KBM-7 (cell line): ENCODE results near the gene PCGF3.
"Not testable (repeated sequence)": the region's sequence is repeated elsewhere in the genome, so short reads cannot be mapped to it uniquely, and the experiment has no call there.

Experiments
- DNase-seq: peaks from one replicate; pipeline ENCODE4 v3.0.0-alpha.2; 2015
- in situ Hi-C: fragments of 300-500 bp; cut with MboI; formaldehyde crosslinking; loops from 2 replicates; pipeline ENCODE4 v1.14.3; 2020; ENCODE audit warnings: low sequenced_read_pairs, low pct_unique_long_range_greater_than_20kb, mixed read lengths

PCGF3 gene

DNA sequence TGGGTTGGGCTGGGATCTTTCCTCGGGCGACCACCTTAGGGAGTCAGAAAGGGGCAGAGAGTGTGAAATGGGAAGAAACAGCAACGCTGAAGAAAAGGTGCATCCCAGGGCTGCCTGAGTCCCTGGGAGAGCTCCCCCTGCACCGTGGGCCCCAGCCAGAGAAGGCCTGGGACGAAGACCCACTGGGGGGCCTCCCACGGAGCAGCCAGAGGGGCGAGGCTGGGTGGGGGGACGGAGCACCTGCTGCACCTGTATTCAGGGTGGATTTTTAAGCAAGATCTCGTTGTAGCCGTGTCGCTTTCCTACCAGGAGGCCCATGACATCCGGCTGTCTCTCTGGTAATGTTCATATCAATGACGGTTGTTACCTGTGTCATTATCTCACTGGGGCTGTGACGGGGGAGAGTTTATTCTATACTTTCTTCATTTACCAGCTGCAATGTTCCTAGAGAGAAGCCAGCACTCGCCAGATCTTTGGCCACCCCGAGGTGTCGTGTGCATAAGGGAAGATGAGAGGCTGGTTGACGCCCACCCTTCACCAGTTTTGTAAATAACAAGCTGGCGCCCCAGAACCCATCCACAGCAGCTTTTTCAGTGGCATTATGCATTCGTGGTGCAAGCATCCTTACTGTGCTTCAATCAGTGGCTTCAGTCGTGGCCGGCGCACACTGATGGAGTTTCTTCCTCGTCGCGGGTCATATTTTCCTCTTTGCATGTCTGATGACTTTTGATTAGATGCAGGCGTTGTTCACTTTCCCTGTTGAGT is 5.6 kb upstream of the PCGF3 start:
- in situ Hi-C loops: no loop called here
- DNase-seq: no peak

- in situ Hi-C loops: no loop called here
- DNase-seq: no peak
These were observed 4.9 kb upstream of the PCGF3 start for GRCh38 chr4:700587-701264.

GRCh38 chr4:702618-703048 is 3.0 kb upstream of the PCGF3 start:
- in situ Hi-C loops: no loop called here
- DNase-seq: no peak

DNA sequence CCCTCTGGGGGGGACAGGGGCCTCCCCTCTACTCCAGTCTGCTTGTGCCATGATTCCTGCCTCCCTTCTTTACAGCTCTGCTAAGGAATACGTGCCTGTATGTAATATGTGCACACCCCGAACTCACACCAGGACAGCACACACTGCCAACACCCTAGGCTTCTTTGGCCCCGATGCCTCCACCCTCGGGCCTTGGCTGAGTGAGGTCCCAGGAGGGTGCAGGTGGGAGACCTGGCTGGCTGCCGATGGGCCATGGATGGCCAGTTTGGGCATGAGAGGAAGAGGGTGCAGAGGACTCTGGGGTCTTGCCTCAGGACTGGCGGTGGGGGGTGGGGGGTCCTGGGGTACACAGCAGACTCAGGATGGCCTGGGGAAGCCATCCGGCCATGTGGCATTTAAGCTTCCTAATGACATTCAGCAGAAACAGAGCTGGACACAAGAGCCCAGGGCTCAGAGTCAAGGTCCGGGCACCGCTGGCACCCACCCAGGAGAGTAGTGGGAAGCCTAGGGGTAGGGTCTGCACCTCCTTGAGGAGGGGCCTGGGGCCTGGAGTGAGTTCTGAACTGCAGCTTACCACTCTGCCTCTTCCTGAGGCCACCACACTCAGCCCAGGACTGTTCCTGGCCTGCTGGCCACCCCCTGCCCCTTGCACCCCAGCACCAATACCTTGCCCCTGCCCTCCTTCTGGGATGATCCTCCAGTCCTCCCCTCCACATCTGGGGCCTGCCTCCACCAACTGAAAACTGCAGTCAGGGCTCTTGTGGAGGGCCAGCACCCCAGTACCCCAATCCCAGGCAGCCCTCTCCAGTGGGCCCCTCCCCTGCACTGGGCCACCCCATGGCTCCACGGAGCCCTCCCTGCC is 2.1 kb upstream of the PCGF3 start:
- in situ Hi-C loops: no loop called here
- no peak for DNase-seq

GRCh38 chr4:704198-704891 is 1.3 kb upstream of the PCGF3 start:
- no peak for DNase-seq
- in situ Hi-C loops: no loop called here

DNA sequence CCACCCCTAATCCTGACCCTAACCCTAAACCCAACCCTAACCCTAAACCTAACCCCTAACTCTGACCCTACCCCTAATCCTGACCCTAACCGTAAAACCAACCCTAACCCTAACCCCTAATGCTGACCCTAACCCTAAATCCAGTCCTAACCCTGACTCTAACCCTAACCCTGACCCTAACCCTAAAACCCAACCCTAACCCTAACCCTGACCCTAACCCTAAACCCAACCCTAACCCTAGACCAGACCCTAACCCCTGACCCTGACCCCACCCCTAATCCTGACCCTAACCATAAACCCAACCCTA is 708 bp upstream of the PCGF3 start:
- in situ Hi-C loops: no loop called here

DNA sequence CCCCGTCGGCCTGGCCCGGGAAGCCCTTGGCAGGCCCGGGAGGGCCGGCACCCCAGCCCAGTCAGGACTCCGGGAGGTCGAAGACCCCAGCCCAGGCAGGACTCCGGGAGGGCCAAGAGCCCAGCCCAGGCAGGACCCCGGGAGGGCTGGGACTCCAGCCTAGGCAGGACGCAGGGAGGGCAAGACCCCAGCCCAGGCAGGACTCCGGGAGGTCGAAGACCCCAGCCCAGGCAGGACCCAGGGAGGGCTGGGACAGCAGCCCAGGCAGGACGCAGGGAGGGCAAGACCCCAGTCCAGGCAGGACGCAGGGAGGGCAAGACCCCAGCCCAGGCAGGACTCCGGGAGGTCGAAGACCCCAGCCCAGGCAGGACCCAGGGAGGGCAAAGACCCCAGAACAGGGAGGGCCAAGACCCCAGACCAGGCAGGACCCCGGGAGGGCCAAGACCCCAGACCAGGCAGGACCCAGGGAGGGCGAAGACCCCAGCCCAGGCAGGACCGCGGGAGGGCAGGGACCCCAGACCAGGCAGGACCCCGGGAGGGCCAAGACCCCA is 526 bp downstream of the PCGF3 start:
- in situ Hi-C loops, DNase-seq: not testable (repeated sequence)

More for the DNA sequence above, 708 bp upstream of the PCGF3 start:
- DNase-seq: no peak

DNA sequence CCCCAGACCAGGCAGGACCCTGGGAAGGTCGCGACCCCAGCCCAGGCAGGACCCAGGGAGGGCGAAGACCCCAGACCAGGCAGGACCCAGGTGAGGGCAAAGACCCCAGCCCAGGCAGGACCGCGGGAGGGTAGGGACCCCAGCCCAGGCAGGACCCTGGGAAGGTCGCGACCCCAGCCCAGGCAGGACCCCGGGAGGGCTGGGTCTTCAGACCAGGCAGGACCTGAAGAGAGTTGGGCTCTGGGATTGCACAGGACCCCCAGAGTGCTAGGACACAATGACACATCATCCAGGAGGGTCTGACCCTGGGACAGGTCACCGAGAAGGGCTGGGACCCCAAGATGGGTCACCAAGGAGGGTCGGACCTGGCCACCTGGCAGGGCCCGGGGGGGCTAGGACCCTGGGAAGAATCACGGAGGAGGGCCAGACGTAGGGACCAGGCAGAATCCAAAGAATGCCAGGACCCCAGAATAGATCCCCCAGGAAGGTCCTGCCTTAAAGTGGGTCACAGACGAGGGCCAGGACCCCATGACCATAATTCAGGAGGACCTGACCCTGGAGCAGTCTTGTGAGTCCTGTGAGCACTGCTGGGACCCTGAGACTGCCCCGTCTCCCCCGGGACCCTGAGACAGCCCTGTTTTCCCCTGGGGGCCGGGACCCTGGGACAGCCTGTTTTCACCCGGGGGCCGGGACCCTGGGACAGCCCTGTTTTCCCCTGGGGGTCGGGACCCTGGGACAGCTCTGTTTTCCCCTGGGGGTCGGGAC is 1.4 kb downstream of the PCGF3 start:
- no peak for DNase-seq
- in situ Hi-C loops: no loop called here

GRCh38 chr4:707929-708630 is 2.4 kb downstream of the PCGF3 start:
- in situ Hi-C loops: no loop called here
- DNase-seq: no peak

- no peak for DNase-seq
- in situ Hi-C loops: no loop called here
These were observed 3.0 kb downstream of the PCGF3 start for GRCh38 chr4:708631-708933.

DNA sequence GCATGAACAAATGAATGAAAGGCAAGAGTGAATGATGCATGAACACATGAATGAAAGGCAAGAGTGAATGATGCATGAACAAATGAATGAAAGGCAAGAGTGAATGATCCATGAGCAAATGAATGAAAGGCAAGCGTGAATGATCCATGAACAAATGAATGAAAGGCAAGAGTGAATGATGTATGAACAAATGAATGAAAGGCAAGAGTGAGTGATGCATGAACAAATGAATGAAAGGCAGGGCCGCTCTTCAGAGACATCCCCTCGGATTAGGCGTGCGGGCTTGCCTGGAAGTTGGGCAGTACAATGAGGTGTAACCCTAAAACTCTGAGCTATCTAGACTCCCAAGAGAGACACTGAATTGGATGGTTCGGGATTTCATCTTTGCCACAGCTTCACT is 3.7 kb downstream of the PCGF3 start:
- in situ Hi-C loops: no loop called here
- no peak for DNase-seq

GRCh38 chr4:710116-710515 is 4.5 kb downstream of the PCGF3 start:
- no peak for DNase-seq

GRCh38 chr4:710916-711315 is 5.3 kb downstream of the PCGF3 start:
- no peak for DNase-seq
- in situ Hi-C loops: no loop called here

More at GRCh38 chr4:710116-710515, 4.5 kb downstream of the PCGF3 start:
- in situ Hi-C loops: no loop called here

GRCh38 chr4:712093-712492 is 6.5 kb downstream of the PCGF3 start:
- DNase-seq: no peak
- in situ Hi-C loops: no loop called here

DNA sequence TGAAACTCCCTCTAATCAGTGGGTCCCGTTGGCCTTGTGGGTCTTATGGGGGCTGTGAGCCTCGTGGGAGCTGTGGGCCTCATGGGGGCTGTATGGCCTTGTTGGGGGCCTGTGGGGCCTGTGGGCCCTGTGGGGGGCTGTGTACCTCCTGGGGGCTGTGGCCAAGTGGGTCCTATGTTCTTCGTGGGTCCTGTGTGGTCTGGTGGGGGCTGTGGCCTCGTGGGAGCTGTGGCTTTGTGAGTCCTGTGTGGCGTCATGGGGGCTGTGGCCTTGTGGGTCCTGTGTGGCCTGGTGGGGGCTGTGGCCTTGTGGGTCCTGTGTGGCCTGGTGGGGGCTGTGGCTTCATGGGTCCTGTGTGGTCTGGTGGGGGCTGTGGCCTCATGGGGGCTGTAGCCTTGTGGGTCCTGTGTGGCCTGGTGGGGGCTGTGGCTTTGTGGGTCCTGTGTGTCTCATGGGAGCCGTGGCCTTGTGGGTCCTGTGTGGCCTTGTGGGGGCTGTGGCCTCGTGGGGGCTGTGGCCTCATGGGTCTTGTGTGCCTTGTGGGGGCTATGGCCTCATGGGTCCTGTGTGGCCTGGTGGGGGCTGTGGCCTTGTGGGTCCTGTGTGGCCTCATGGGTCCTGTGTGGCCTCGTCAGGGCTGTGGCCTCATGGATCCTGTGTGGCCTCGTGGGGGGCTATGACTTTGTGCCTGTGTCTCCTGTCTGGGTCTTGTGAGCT is 7.4 kb downstream of the PCGF3 start:
- DNase-seq: no peak
- in situ Hi-C loops: no loop called here

- in situ Hi-C loops: no loop called here
- DNase-seq: no peak
These were observed 8.5 kb downstream of the PCGF3 start for GRCh38 chr4:714087-714486.

DNA sequence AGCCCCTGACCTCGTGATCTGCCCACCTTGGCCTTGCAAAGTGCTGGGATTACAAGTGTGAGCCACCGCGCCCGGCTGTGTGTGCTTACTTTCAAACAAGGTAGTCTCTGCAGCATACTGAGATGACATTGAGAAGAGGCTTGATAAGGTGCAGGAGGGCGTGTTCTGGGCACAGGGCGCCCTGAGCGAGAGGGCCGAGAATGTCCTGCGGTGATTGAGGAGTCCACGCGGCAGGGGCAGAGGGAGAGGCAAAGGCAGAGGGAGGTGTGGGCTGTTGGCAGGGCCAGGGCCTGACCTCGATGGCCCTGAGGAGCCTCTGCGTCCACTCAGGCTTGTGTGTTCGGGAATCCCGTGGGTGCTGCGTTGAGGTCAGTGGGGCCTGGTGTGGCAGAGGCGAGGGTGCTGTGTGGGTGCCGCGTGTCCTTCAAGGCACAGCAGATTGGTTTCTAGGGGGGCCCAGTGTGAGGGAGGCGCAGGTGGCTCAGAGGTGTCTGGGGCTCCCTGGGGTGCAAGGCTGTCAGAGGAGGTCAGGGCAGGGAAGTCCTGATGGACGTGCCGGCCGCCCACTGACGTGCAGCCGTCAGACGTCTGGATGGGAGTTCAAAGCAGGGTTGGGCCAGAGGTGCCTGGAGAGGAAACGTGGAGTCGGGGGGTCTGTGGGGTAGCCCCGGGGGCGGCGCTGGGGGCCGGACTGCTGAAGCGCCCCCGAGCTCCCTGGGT is 12.1 kb downstream of the PCGF3 start:
- in situ Hi-C loops: no loop called here

More for the DNA sequence above, 12.1 kb downstream of the PCGF3 start:
- no peak for DNase-seq
